HepG2 (cell line): ENCODE results near the gene CYTH1. TPM values are rescaled to one million over a fixed set of nuclear protein-coding genes. Genes with fewer than 3 reads are reported as not detected.

ENCODE experiments used
- ATAC-seq: fragments of 200-7000 bp; cut with Tn5 transposase; 3 replicates; pipeline ENCODE4 v1.9.1; 2020; ENCODE audit warnings: mild to moderate bottlenecking, moderate library complexity
- BruUV-seq: library from RNA; stranded (reverse); fragments of 400-500 nt; replicated peaks from 2 replicates; lab custom pipeline; 2021; lab: Mats Ljungman, UMichigan
- CTCF ChIA-PET: fragments of 300-600 bp; formaldehyde crosslinking; extraction: SDS; loops from one replicate; lab custom pipeline; 2021; ENCODE audit warnings: low total read pairs, inconsistent platforms, low intra/inter-chr PET ratio; lab: Yijun Ruan, JAX
- POLR2A ChIA-PET: fragments of 350-600 bp; sonication (Branson Sonifier 250); formaldehyde crosslinking; loops from one replicate; lab custom pipeline; 2020; ENCODE audit warnings: antibody characterized with exemption, inconsistent platforms; lab: Yijun Ruan, JAX
- DNase-seq: peaks from one replicate; pipeline ENCODE4 v3.0.0-alpha.2; 2015; ENCODE audit warnings: low spot score
- FAIRE-seq: peaks from 3 replicates; lab custom pipeline; 2011; peaks lifted over from hg19 to GRCh38; lab: Jason Lieb, UNC
- H2AFZ ChIP-seq: one replicate; pipeline ENCODE4 v1.6.1; 2011; ENCODE audit warnings: low read length, inconsistent platforms
- H3K27ac ChIP-seq: fragments of 300-600 bp; 3 replicates; pipeline ENCODE4 v1.8.0; 2011; ENCODE audit warnings: mixed run types, mild to moderate bottlenecking, mixed read lengths, low read length, inconsistent platforms; ENCODE audit not compliant: insufficient read depth; ENCODE audit errors: extremely low read length
- H3K27me3 ChIP-seq, 2 experiments: fragments of 200-600 bp in 1 of 2; 2 replicates in 1 of 2; 3 replicates in 1 of 2; pipeline versions ENCODE4 v1.6.0 to v1.8.0; 2011; ENCODE audit warnings: low read length in 2 of 2, mild to moderate bottlenecking in 2 of 2, moderate library complexity in 2 of 2, inconsistent platforms in 1 of 2; ENCODE audit not compliant: insufficient read depth in 2 of 2, control insufficient read depth in 1 of 2
- H3K36me3 ChIP-seq, 2 experiments: fragments of 200-600 bp in 1 of 2; replicated peaks in 1 of 2; 2 replicates in 1 of 2; 3 replicates in 1 of 2; pipeline versions ENCODE4 v1.5.1 to v1.8.0; 2011; ENCODE audit warnings: low read length in 2 of 2, inconsistent platforms in 1 of 2; ENCODE audit not compliant: insufficient read depth in 2 of 2, control insufficient read depth in 1 of 2
- H3K4me1 ChIP-seq: 2 replicates; pipeline ENCODE4 v1.5.1; 2012; ENCODE audit warnings: low read length, inconsistent platforms; ENCODE audit not compliant: insufficient read depth
- H3K4me2 ChIP-seq: 2 replicates; pipeline ENCODE4 v1.6.0; 2011; ENCODE audit warnings: low read depth, low read length, inconsistent platforms
- H3K4me3 ChIP-seq, 3 experiments: fragments of 200-600 bp in 1 of 3; sonication (generic), shearing (Covaris generic) in 1 of 3; replicated peaks in 1 of 3; 2 replicates each; pipeline ENCODE4 v1.5.1; 2011 to 2016; ENCODE audit warnings: low read length in 3 of 3, inconsistent platforms in 2 of 3, low read depth in 2 of 3, mild to moderate bottlenecking in 2 of 3, control low read depth in 1 of 3, mixed read lengths in 1 of 3; ENCODE audit not compliant: insufficient read depth in 1 of 3
- H3K79me2 ChIP-seq: one replicate; pipeline ENCODE4 v1.6.1; 2011; ENCODE audit warnings: low read length, inconsistent platforms; ENCODE audit not compliant: insufficient read depth
- H3K9ac ChIP-seq: 2 replicates; pipeline ENCODE4 v1.6.0; 2011; ENCODE audit warnings: mild to moderate bottlenecking, low read depth, low read length, inconsistent platforms; ENCODE audit not compliant: insufficient read depth
- H3K9me3 ChIP-seq: 2 replicates; pipeline ENCODE4 v1.5.1; 2012; ENCODE audit warnings: mild to moderate bottlenecking, low read length
- H4K20me1 ChIP-seq: 2 replicates; pipeline ENCODE4 v1.6.0; 2011; ENCODE audit warnings: inconsistent platforms, mild to moderate bottlenecking, low read length, moderate library complexity; ENCODE audit not compliant: insufficient read depth
- AGO2 ChIP-seq: fragments of 200-400 bp; formaldehyde crosslinking; optimal IDR thresholded peaks from 2 replicates; pipeline ENCODE3; 2017; ENCODE audit warnings: mild to moderate bottlenecking, low read depth, low read length, moderate library complexity
- FOXA3 ChIP-seq: IDR thresholded peaks from 2 replicates; pipeline ENCODE4 v1.6.1; 2016; ENCODE audit warnings: missing genetic modification reagents, missing compliant biosample characterization
- GTF3A ChIP-seq: sonication (generic); formaldehyde crosslinking; conservative IDR thresholded peaks from 2 replicates; pipeline ENCODE4 v1.4.0; 2020; ENCODE audit warnings: mild to moderate bottlenecking, missing genetic modification reagents
- HOXA3 ChIP-seq: sonication (generic); formaldehyde crosslinking; IDR thresholded peaks from 2 replicates; pipeline ENCODE4 v1.5.0; 2020; ENCODE audit warnings: missing genetic modification reagents
- KLF9 ChIP-seq: IDR thresholded peaks from 2 replicates; pipeline ENCODE4 v1.6.1; 2016; ENCODE audit warnings: low read depth
- MAFF ChIP-seq: IDR thresholded peaks from 2 replicates; pipeline ENCODE4 v1.6.1; 2011; ENCODE audit warnings: low read depth, low read length, improper control_type of control experiment
- MIXL1 ChIP-seq: IDR thresholded peaks from 2 replicates; pipeline ENCODE4 v1.6.1; 2016
- ONECUT2 ChIP-seq: sonication (generic); formaldehyde crosslinking; IDR thresholded peaks from 2 replicates; pipeline ENCODE4 v1.4.0; 2020; ENCODE audit warnings: missing genetic modification reagents
- PRMT3 ChIP-seq: sonication (generic); formaldehyde crosslinking; IDR thresholded peaks from 2 replicates; pipeline ENCODE4 v1.8.1; 2022; ENCODE audit warnings: low read depth, mild to moderate bottlenecking, moderate library complexity, missing genetic modification reagents, borderline replicate concordance
- RBM22 ChIP-seq: fragments of 200-400 bp; formaldehyde crosslinking; optimal IDR thresholded peaks from 2 replicates; pipeline ENCODE3; 2017; ENCODE audit warnings: mild to moderate bottlenecking, low read length, moderate library complexity
- SMC3 ChIP-seq: IDR thresholded peaks from 2 replicates; pipeline ENCODE4 v1.6.1; 2011; ENCODE audit warnings: low read length, improper control_type of control experiment
- STAG1 ChIP-seq: sonication (generic); formaldehyde crosslinking; IDR thresholded peaks from 2 replicates; pipeline ENCODE4 v1.4.0; 2020; ENCODE audit warnings: missing genetic modification reagents
- THAP11 ChIP-seq: IDR thresholded peaks from 2 replicates; pipeline ENCODE4 v1.6.1; 2016; ENCODE audit warnings: missing biosample characterization, missing genetic modification reagents
- ZNF253 ChIP-seq: sonication (generic); formaldehyde crosslinking; IDR thresholded peaks from 2 replicates; pipeline ENCODE4 v1.8.0; 2022; ENCODE audit warnings: mild to moderate bottlenecking, missing genetic modification reagents, borderline replicate concordance
- ZNF660 ChIP-seq: sonication (generic); formaldehyde crosslinking; IDR thresholded peaks from 2 replicates; pipeline ENCODE4 v1.5.1; 2020; ENCODE audit warnings: mild to moderate bottlenecking, low read depth, missing genetic modification reagents, borderline replicate concordance
- ZNF781 ChIP-seq: sonication (generic); formaldehyde crosslinking; IDR thresholded peaks from 2 replicates; pipeline ENCODE4 v1.5.1; 2020; ENCODE audit warnings: borderline replicate concordance, mild to moderate bottlenecking, missing genetic modification reagents; ENCODE audit errors: not compliant biosample characterization
- WGBS: methylation state at CpG from one replicate; pipeline ENCODE4 v1.1.6; 2017; ENCODE audit warnings: low lambda C conversion rate; 5-methylcytosine and 5-hydroxymethylcytosine counted together
- in situ Hi-C: cut with HindIII; loops from 2 replicates; pipeline ENCODE4 v1.10.0; 2017; ENCODE audit warnings: low pct_unique_long_range_greater_than_20kb; ENCODE audit not compliant: extremely low pct_ligation_motif_present
- intact Hi-C: fragments of 100-400 bp; cut with micrococcal nuclease; formaldehyde crosslinking; loops from one replicate; pipeline ENCODE4 v1.10.0; 2022; ENCODE audit not compliant: unreplicated experiment
- polyA plus RNA-seq, 8 experiments: library from polyadenylated mRNA; depleted of rRNA in 3 of 8; stranded (reverse) in 7 of 8; unstranded in 1 of 8; fragments of >200 nt; fragmentation: Illumina TruSeq in 4 of 8; extraction: Trizol in 4 of 8; gene quantifications; 2 replicates each; pipeline versions ENCODE4 v1.2.1 to v1.2.3, GENCODE V29; 2011 to 2016; ENCODE audit warnings: low read depth in 4 of 8, missing spikeins in 1 of 8, mixed read lengths in 1 of 8; ENCODE audit not compliant: insufficient read depth in 1 of 8
- total RNA-seq, 5 experiments: library from RNA; depleted of rRNA; stranded (reverse); fragments of >200 nt; fragmentation: Illumina TruSeq; extraction: Trizol; gene quantifications; 2 replicates each; pipeline ENCODE4 v1.2.3, GENCODE V29; 2016; ENCODE audit warnings: low read depth in 1 of 5

The CYTH1 gene
- total and polyA plus RNA-seq, 2 of the 13 experiments (the other 11 are each of a cell fraction or from before 2014, with no cell fraction given) = 20.1 to 48.9 TPM

- TF ChIP-seq HOXA3 (CRISPR knock-in tag) (no peak), KLF9 (CRISPR knock-in tag) (no peak), THAP11 (CRISPR knock-in tag) (no peak), ZNF781 (CRISPR knock-in tag) (no peak), AGO2 (no peak), ONECUT2 (CRISPR knock-in tag) (no peak), MAFF (peak; percentile 98), MIXL1 (CRISPR knock-in tag) (no peak), RBM22 (peak; percentile 38), PRMT3 (CRISPR knock-in tag) (no peak), ZNF253 (CRISPR knock-in tag) (no peak), ZNF660 (no peak), FOXA3 (CRISPR knock-in tag) (no peak)
These were observed 89.5 kb downstream of the CYTH1 start (continued) for GRCh38 chr17:78692460-78693010.

GRCh38 chr17:78689029-78689428 is 93.0 kb downstream of the CYTH1 start:
- peak; percentile 34 for FAIRE-seq
- POLR2A ChIA-PET = no interaction called here
- H4K20me1 ChIP-seq = no peaks in the 10 kb centered on the region
- peak; percentile 75 for ATAC-seq
- H3K9me3 ChIP-seq = no peaks in the 10 kb centered on the region
- no TSS peak for BruUV-seq
- CTCF ChIA-PET = no interaction called here
- peaks cover 11 to 55% of the 10 kb centered on the region in 2 experiments; a peak in 4 of 5 replicates for H3K36me3 ChIP-seq
- 96% methylated on average over 2 of the region's 2 CpGs for WGBS
- no peak overlapping the region for H2AFZ ChIP-seq
- H3K4me2 ChIP-seq = no peak overlapping the region
- TF ChIP-seq SMC3 (peak; percentile 42; the same call in 1 of the 2 replicates), STAG1 (CRISPR knock-in tag) (peak; percentile 23; the same call in 1 of the 2 replicates), GTF3A (CRISPR knock-in tag) (no peak)
- intact Hi-C loops = no loop called here
- DNase-seq = no peak
- H3K9ac ChIP-seq = no peak overlapping the region
- no peak overlapping the region for H3K4me3 ChIP-seq
- H3K79me2 ChIP-seq = no peaks in the 10 kb centered on the region
- H3K4me1 ChIP-seq = no peaks in the 10 kb centered on the region
- no peaks in the 10 kb centered on the region for H3K27me3 ChIP-seq
- in situ Hi-C loops = no loop called here
- no peak overlapping the region for H3K27ac ChIP-seq
